KOPT-K1 (cell line): ENCODE data around the gene MXD1.

Source experiments
- H3K27ac ChIP-seq: fragments of 200-600 bp; sonication (generic); 2 replicates; pipeline ENCODE4 v1.5.1; 2016; ENCODE audit warnings: antibody characterized with exemption, mild to moderate bottlenecking, low read depth, low read length; ENCODE audit not compliant: poor library complexity, severe bottlenecking
- H3K36me3 ChIP-seq: fragments of 200-600 bp; sonication (generic); 2 replicates; pipeline ENCODE4 v1.5.1; 2017; ENCODE audit warnings: antibody characterized with exemption, mild to moderate bottlenecking, low read length, moderate library complexity; ENCODE audit not compliant: insufficient read depth
- H3K9me3 ChIP-seq: fragments of 200-600 bp; sonication (generic); 2 replicates; pipeline ENCODE4 v1.5.1; 2017; ENCODE audit warnings: antibody characterized with exemption, low read length, mild to moderate bottlenecking; ENCODE audit not compliant: insufficient read depth, poor library complexity, severe bottlenecking

The MXD1 gene

GRCh38 chr2:69956475-69956979, 41.6 kb downstream of the MXD1 start:
- Histone ChIP-seq H3K27ac (no peak overlapping the region), H3K9me3 (no peaks in the 10 kb centered on the region), H3K36me3 (no peaks in the 10 kb centered on the region)

- no peaks in the 10 kb centered on the region for H3K9me3 ChIP-seq
- no peak overlapping the region for H3K27ac ChIP-seq
Measured at GRCh38 chr2:69957965-69958364, 43.1 kb downstream of the MXD1 start.

GRCh38 chr2:69958480-69958879, 43.6 kb downstream of the MXD1 start:
- no peaks in the 10 kb centered on the region for H3K9me3 ChIP-seq
- no peak overlapping the region for H3K27ac ChIP-seq
- H3K36me3 ChIP-seq = no peaks in the 10 kb centered on the region

More at GRCh38 chr2:69957965-69958364, 43.1 kb downstream of the MXD1 start:
- no peaks in the 10 kb centered on the region for H3K36me3 ChIP-seq

- H3K27ac ChIP-seq = no peak overlapping the region
- no peaks in the 10 kb centered on the region for H3K9me3 ChIP-seq
- H3K36me3 ChIP-seq = no peaks in the 10 kb centered on the region
Measured at GRCh38 chr2:69959425-69959824, 44.5 kb downstream of the MXD1 start.

GRCh38 chr2:69960821-69961220, 45.9 kb downstream of the MXD1 start:
- no peaks in the 10 kb centered on the region for H3K9me3 ChIP-seq
- H3K27ac ChIP-seq = no peak overlapping the region
- no peaks in the 10 kb centered on the region for H3K36me3 ChIP-seq

- H3K9me3 ChIP-seq = no peaks in the 10 kb centered on the region
- no peaks in the 10 kb centered on the region for H3K36me3 ChIP-seq
- no peak within 1 kb of the TSS for H3K27ac ChIP-seq
Measured at GRCh38 chr2:69961496-69961895, 46.6 kb downstream of the MXD1 start, which contains the start of gene ASPRV1. Gene ASPRV1 (minus strand): TSS chr2:69961631. CDS start chr2:69961436, 195 bp downstream.

GRCh38 chr2:69962986-69963730, 48.2 kb downstream of the MXD1 start:
- no peaks in the 10 kb centered on the region for H3K9me3 ChIP-seq
- H3K27ac ChIP-seq = no peak overlapping the region
- no peaks in the 10 kb centered on the region for H3K36me3 ChIP-seq

GRCh38 chr2:69964353-69964841, 49.5 kb downstream of the MXD1 start:
- H3K9me3 ChIP-seq = no peaks in the 10 kb centered on the region
- no peak overlapping the region for H3K27ac ChIP-seq
- no peaks in the 10 kb centered on the region for H3K36me3 ChIP-seq

- H3K36me3 ChIP-seq = no peaks in the 10 kb centered on the region
- no peak overlapping the region for H3K27ac ChIP-seq
- H3K9me3 ChIP-seq = no peaks in the 10 kb centered on the region
Measured at GRCh38 chr2:69965756-69966445, 51.0 kb downstream of the MXD1 start.

- Histone ChIP-seq H3K9me3 (no peaks in the 10 kb centered on the region), H3K27ac (no peak overlapping the region), H3K36me3 (no peaks in the 10 kb centered on the region)
Measured at GRCh38 chr2:69966496-69966895, 51.6 kb downstream of the MXD1 start.

- no peaks in the 10 kb centered on the region for H3K36me3 ChIP-seq
- no peaks in the 10 kb centered on the region for H3K9me3 ChIP-seq
- H3K27ac ChIP-seq = no peak overlapping the region
Measured at GRCh38 chr2:69968609-69969008, 53.7 kb downstream of the MXD1 start.

GRCh38 chr2:69969126-69969983, 54.4 kb downstream of the MXD1 start:
- no peaks in the 10 kb centered on the region for H3K36me3 ChIP-seq

GRCh38 chr2:69969991-69970390, 55.1 kb downstream of the MXD1 start:
- no peak overlapping the region for H3K27ac ChIP-seq
- H3K9me3 ChIP-seq = no peaks in the 10 kb centered on the region
- no peaks in the 10 kb centered on the region for H3K36me3 ChIP-seq

More at GRCh38 chr2:69969126-69969983, 54.4 kb downstream of the MXD1 start:
- no peaks in the 10 kb centered on the region for H3K9me3 ChIP-seq
- no peak overlapping the region for H3K27ac ChIP-seq

- no peak overlapping the region for H3K27ac ChIP-seq
- no peaks in the 10 kb centered on the region for H3K36me3 ChIP-seq
- no peaks in the 10 kb centered on the region for H3K9me3 ChIP-seq
Measured at GRCh38 chr2:69972822-69973221, 57.9 kb downstream of the MXD1 start.

GRCh38 chr2:69973335-69973735, 58.4 kb downstream of the MXD1 start:
- Histone ChIP-seq H3K36me3 (no peaks in the 10 kb centered on the region), H3K27ac (no peak overlapping the region), H3K9me3 (no peaks in the 10 kb centered on the region)
